Measurements from ENCODE around the gene EEF1A2. TPM values are rescaled to one million over a fixed set of nuclear protein-coding genes. Genes with fewer than 3 reads are reported as not detected.

EEF1A2 gene
- total RNA-seq, 1 experiment from 2014 or later = 75.2 TPM

GRCh38 chr20:63492518-63492917 lies 6.4 kb downstream of the EEF1A2 start:
- ChIA-PET CTCF (no interaction called here), POLR2A (ENCODE audit: unreplicated experiment) (no interaction called here)
- Histone ChIP-seq H3K27me3 (ENCODE audit: insufficient read depth, low read depth) (0 out of 2 replicates have a peak, but pooled peaks cover under 1% of the 10 kb centered on the region), H3K27ac (no peak overlapping the region), H3K4me3 (no peak overlapping the region), H3K9me3 (ENCODE audit: insufficient read depth, low read depth) (no peaks in the 10 kb centered on the region), H3K4me1 (replicated peaks; ENCODE audit: insufficient read depth) (no peaks in the 10 kb centered on the region), H4K20me1 (ENCODE audit: insufficient read depth) (peaks cover 3% of the 10 kb centered on the region; the same call in 1 of the 2 replicates), H2AFZ (no peak overlapping the region), H3K9me2 (ENCODE audit: insufficient read depth) (no peaks in the 10 kb centered on the region), H3F3A (ENCODE audit: insufficient read depth, low read depth) (no peaks in the 10 kb centered on the region; the same call in 1 of the 2 replicates), H3K36me3 (ENCODE audit: low read depth) (no peaks in the 10 kb centered on the region), H3K4me2 (no peak overlapping the region), H3K79me2 (ENCODE audit: low read depth) (no peaks in the 10 kb centered on the region)
- TF ChIP-seq CTCF (conservative IDR thresholded peaks at IDR 0.05) = no peak
- TF ChIP-seq EZH2 (IDR thresholded peaks at IDR 0.05; ENCODE audit: low read depth) = no peak
- intact Hi-C loops (cut with micrococcal nuclease; ENCODE audit: unreplicated experiment) = loop anchor here (10.0 kb wide), 1 partner anchor 48 kb away; no protein-coding TSS in a partner anchor
- no peak for DNase-seq
- no TSS peak for BruUV-seq (replicated peaks)

GRCh38 chr20:63491635-63492230 lies 7.2 kb downstream of the EEF1A2 start:
- ChIA-PET POLR2A (ENCODE audit: unreplicated experiment) (no interaction called here), CTCF (no interaction called here)
- no peak for DNase-seq
- no peaks in the 10 kb centered on the region for H3K27me3 ChIP-seq (ENCODE audit: insufficient read depth, low read depth)
- H4K20me1 ChIP-seq (ENCODE audit: insufficient read depth) = peaks cover 3% of the 10 kb centered on the region; the same call in 1 of the 2 replicates
- no peaks in the 10 kb centered on the region for H3K79me2 ChIP-seq (ENCODE audit: low read depth)
- H3K36me3 ChIP-seq (ENCODE audit: low read depth) = no peaks in the 10 kb centered on the region
- H3K9me3 ChIP-seq (ENCODE audit: insufficient read depth, low read depth) = no peaks in the 10 kb centered on the region
- H3K9me2 ChIP-seq (ENCODE audit: insufficient read depth) = no peaks in the 10 kb centered on the region
- H3K4me1 ChIP-seq (replicated peaks; ENCODE audit: insufficient read depth) = no peaks in the 10 kb centered on the region
- no TSS peak for BruUV-seq (replicated peaks)
- H3K27ac ChIP-seq = no peak overlapping the region
- intact Hi-C loops (cut with micrococcal nuclease; ENCODE audit: unreplicated experiment) = loop anchor here (10.0 kb wide), 1 partner anchor 47 kb away; no protein-coding TSS in a partner anchor
- no peak overlapping the region for H3K4me3 ChIP-seq
- no peak overlapping the region for H3K4me2 ChIP-seq
- no peak for TF ChIP-seq CTCF (conservative IDR thresholded peaks at IDR 0.05)
- TF ChIP-seq EZH2 (IDR thresholded peaks at IDR 0.05; ENCODE audit: low read depth) = no peak
- no peaks in the 10 kb centered on the region for H3F3A ChIP-seq (ENCODE audit: insufficient read depth, low read depth)
- no peak overlapping the region for H2AFZ ChIP-seq

GRCh38 chr20:63491078-63491477 lies 7.8 kb downstream of the EEF1A2 start:
- CTCF ChIA-PET = no interaction called here
- Histone ChIP-seq H3K27ac (no peak overlapping the region), H3F3A (ENCODE audit: insufficient read depth, low read depth) (no peaks in the 10 kb centered on the region), H3K4me3 (no peak overlapping the region), H3K4me2 (no peak overlapping the region), H3K9me2 (ENCODE audit: insufficient read depth) (no peaks in the 10 kb centered on the region), H3K36me3 (ENCODE audit: low read depth) (no peaks in the 10 kb centered on the region), H3K4me1 (replicated peaks; ENCODE audit: insufficient read depth) (no peaks in the 10 kb centered on the region), H4K20me1 (ENCODE audit: insufficient read depth) (peaks cover 3% of the 10 kb centered on the region; the same call in 1 of the 2 replicates), H3K79me2 (ENCODE audit: low read depth) (no peaks in the 10 kb centered on the region), H3K27me3 (ENCODE audit: insufficient read depth, low read depth) (no peaks in the 10 kb centered on the region), H2AFZ (no peak overlapping the region), H3K9me3 (ENCODE audit: insufficient read depth, low read depth) (no peaks in the 10 kb centered on the region)
- intact Hi-C loops (cut with micrococcal nuclease; ENCODE audit: unreplicated experiment) = loop anchor here (10.0 kb wide), 1 partner anchor 46 kb away; no protein-coding TSS in a partner anchor
- no TSS peak for BruUV-seq (replicated peaks)
- no peak for TF ChIP-seq CTCF (conservative IDR thresholded peaks at IDR 0.05)
- no peak for TF ChIP-seq EZH2 (IDR thresholded peaks at IDR 0.05; ENCODE audit: low read depth)
- DNase-seq = no peak
- POLR2A ChIA-PET (ENCODE audit: unreplicated experiment) = no interaction called here

All from PC-9 (cell line).